ENCODE results near the gene DAND5.

The DAND5 gene

DNA sequence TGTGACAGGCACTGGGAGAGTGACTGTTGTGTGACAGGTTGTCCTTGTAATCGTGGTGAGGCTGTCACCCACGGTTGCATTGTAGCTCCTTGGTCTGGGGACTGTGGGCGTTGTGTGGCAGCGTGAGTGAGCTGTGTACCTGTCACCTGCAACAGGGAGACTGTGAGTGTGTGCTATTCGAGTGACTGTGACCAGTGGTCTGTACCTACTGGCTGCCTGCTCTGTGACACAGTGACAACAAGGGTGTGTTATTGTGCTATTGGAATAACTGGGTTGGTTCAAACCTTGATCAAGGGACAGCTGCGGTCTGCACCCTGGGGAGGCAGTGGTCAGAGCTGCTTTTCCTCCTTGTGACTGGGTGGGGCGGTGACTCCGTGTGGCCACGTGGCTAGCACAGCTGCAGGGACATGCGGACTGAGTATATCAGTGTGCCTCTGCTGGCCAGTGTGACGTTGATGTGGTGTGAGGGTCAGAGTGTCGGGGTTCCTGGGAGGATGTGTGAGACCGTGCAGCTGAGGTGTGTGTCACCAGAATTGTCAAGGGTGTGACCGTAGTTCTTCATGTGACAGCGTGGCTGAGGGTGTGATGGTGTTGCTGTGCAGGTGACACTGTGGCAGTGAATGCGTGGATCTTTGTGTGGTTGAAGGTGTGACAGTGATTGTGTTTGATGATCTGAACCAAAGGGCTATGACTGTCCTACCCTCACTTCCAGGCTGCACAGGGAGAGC lies 15.8 kb downstream of the DAND5 start:
- H3K36me3 ChIP-seq (ENCODE audit: control insufficient read depth in 4 of 4, insufficient read depth in 4 of 4, low read length in 3 of 4): no peaks in the 10 kb centered on the region
- H3K4me3 ChIP-seq (ENCODE audit: control insufficient read depth in 1 of 7, extremely low read depth in 1 of 7, insufficient read depth in 4 of 7, low read depth in 2 of 7, low read length in 6 of 7): no peak overlapping the region
- ChIA-PET CTCF (interaction anchor here (0.6 to 6.2 kb wide), 22 partner anchors 8 to 110 kb away, joined by 3 to 57 read pairs (median 4); no protein-coding TSS in a partner anchor), POLR2A (interaction anchor here (1.1 kb wide), 1 partner anchor 108 kb away, joined by 4 read pairs; no protein-coding TSS in a partner anchor)
- no peak overlapping the region for H3K27ac ChIP-seq (ENCODE audit: insufficient read depth in 1 of 2, low read depth in 1 of 2, low read length in 2 of 2, poor library complexity in 1 of 2, severe bottlenecking in 2 of 2)
- peak in 1 of 3 donors; percentile 33 for DNase-seq
- WGBS (ENCODE audit: insufficient coverage): 90% methylated on average over 12 of the region's 16 CpGs
- peaks cover 0 to 3% (median 0%) of the 10 kb centered on the region in 5 experiments for H3K27me3 ChIP-seq (replicated peaks in 2 of 5; ENCODE audit: control insufficient read depth in 4 of 5, insufficient read depth in 5 of 5, low read length in 4 of 5)
- peaks cover 0 to 8% (median 4%) of the 10 kb centered on the region in 4 experiments for H3K4me1 ChIP-seq (ENCODE audit: control extremely low read depth in 1 of 4, control insufficient read depth in 4 of 4, insufficient read depth in 4 of 4, low read length in 3 of 4)
- H3K9me3 ChIP-seq (ENCODE audit: control extremely low read depth in 1 of 5, control insufficient read depth in 4 of 5, insufficient read depth in 2 of 5, low read depth in 1 of 5, low read length in 4 of 5): no peaks in the 10 kb centered on the region

DNA sequence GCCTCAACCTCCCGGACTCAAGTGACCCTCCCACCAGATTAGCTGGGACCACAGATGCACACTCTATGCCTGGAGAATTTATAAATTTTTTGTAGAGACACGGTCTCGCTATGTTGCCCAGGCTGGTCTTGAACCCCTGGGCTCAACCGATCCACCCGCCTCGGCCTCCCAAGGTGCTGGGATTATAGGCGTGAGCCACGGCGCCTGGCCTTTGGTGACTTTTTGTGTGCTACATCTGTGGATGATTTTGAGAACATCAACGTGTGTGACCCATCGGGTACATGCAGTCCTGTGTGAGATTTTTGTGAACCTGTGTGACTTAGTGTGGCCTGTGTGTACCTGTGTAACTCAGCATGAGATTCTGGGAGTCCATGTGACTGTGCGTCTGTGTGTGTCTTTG lies 17.4 kb downstream of the DAND5 start:
- Histone ChIP-seq H3K36me3 (ENCODE audit: control insufficient read depth in 4 of 4, insufficient read depth in 4 of 4, low read length in 3 of 4) (no peaks in the 10 kb centered on the region), H3K27me3 (replicated peaks in 2 of 5; ENCODE audit: control insufficient read depth in 4 of 5, insufficient read depth in 5 of 5, low read length in 4 of 5) (peaks cover 0 to 3% (median 0%) of the 10 kb centered on the region in 5 experiments), H3K4me3 (ENCODE audit: control insufficient read depth in 1 of 7, extremely low read depth in 1 of 7, insufficient read depth in 4 of 7, low read depth in 2 of 7, low read length in 6 of 7) (no peak overlapping the region), H3K4me1 (ENCODE audit: control extremely low read depth in 1 of 4, control insufficient read depth in 4 of 4, insufficient read depth in 4 of 4, low read length in 3 of 4) (peaks cover 0 to 8% (median 4%) of the 10 kb centered on the region in 4 experiments), H3K27ac (ENCODE audit: insufficient read depth in 1 of 2, low read depth in 1 of 2, low read length in 2 of 2, poor library complexity in 1 of 2, severe bottlenecking in 2 of 2) (no peak overlapping the region), H3K9me3 (ENCODE audit: control extremely low read depth in 1 of 5, control insufficient read depth in 4 of 5, insufficient read depth in 2 of 5, low read depth in 1 of 5, low read length in 4 of 5) (no peaks in the 10 kb centered on the region)
- no peak for DNase-seq
- POLR2A ChIA-PET: no interaction called here
- CTCF ChIA-PET: interaction anchor here (1.4 to 6.2 kb wide), 6 partner anchors 9 to 108 kb away, joined by 6 to 57 read pairs (median 9); no protein-coding TSS in a partner anchor
- 100% methylated on average over 5 of the region's 12 CpGs for WGBS (ENCODE audit: insufficient coverage)

DNA sequence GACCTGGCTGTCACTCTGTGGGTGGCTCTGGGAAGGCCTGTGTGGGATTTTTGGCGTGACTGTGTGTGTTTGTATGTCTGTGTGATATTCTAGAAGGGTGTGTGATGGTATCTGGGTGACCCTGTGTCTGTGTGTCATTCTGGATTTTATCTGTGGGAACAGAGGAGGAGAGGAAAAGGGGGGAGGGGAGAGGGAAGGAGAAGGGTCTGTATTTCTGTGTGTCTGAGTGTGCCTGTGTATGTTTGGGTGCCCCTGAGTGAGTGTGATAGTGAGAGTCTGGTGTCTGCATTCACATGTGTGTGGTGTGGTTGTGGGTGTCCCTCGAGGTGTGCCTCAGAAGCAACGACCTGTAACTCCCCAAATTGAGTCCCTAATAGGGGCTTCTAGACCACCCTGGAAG lies 17.8 kb downstream of the DAND5 start:
- H3K4me1 ChIP-seq (ENCODE audit: control extremely low read depth in 1 of 4, control insufficient read depth in 4 of 4, insufficient read depth in 4 of 4, low read length in 3 of 4): peaks cover 0 to 8% (median 4%) of the 10 kb centered on the region in 4 experiments
- H3K4me3 ChIP-seq (ENCODE audit: control insufficient read depth in 1 of 7, extremely low read depth in 1 of 7, insufficient read depth in 4 of 7, low read depth in 2 of 7, low read length in 6 of 7): no peak overlapping the region
- 76% methylated on average over 3 of the region's 3 CpGs for WGBS (ENCODE audit: insufficient coverage)
- ChIA-PET POLR2A (no interaction called here), CTCF (interaction anchor here (5.0 to 6.2 kb wide), 2 partner anchors 44 to 108 kb away, joined by 39 to 57 read pairs; no protein-coding TSS in a partner anchor)
- DNase-seq: no peak
- H3K9me3 ChIP-seq (ENCODE audit: control extremely low read depth in 1 of 5, control insufficient read depth in 4 of 5, insufficient read depth in 2 of 5, low read depth in 1 of 5, low read length in 4 of 5): no peaks in the 10 kb centered on the region
- peaks cover 0 to 3% (median 0%) of the 10 kb centered on the region in 5 experiments for H3K27me3 ChIP-seq (replicated peaks in 2 of 5; ENCODE audit: control insufficient read depth in 4 of 5, insufficient read depth in 5 of 5, low read length in 4 of 5)
- no peak overlapping the region for H3K27ac ChIP-seq (ENCODE audit: insufficient read depth in 1 of 2, low read depth in 1 of 2, low read length in 2 of 2, poor library complexity in 1 of 2, severe bottlenecking in 2 of 2)
- H3K36me3 ChIP-seq (ENCODE audit: control insufficient read depth in 4 of 4, insufficient read depth in 4 of 4, low read length in 3 of 4): no peaks in the 10 kb centered on the region

DNA sequence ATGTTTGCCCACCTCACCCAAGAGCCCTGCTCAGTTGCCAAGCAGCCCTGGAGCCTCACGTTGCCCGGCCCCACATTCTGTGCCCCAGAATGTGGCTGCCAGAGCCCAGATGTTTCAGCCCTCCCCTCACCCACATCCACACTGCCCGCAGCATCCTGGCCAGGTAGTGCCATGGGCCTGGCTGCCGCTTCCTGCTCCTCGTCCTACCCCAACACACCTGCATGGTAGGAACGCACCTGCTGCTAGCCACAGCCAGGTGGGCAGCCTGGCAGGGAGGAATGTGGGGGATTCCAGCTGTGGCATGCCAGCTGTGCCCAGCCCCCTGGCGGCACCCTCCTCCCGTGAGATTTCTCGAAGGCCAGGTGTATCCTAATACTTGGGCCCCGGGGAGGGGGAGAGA lies 18.4 kb downstream of the DAND5 start:
- Histone ChIP-seq H3K4me1 (ENCODE audit: control extremely low read depth in 1 of 4, control insufficient read depth in 4 of 4, insufficient read depth in 4 of 4, low read length in 3 of 4) (peaks cover 0 to 8% (median 4%) of the 10 kb centered on the region in 4 experiments), H3K27ac (ENCODE audit: insufficient read depth in 1 of 2, low read depth in 1 of 2, low read length in 2 of 2, poor library complexity in 1 of 2, severe bottlenecking in 2 of 2) (no peak overlapping the region), H3K4me3 (ENCODE audit: control insufficient read depth in 1 of 7, extremely low read depth in 1 of 7, insufficient read depth in 4 of 7, low read depth in 2 of 7, low read length in 6 of 7) (no peak overlapping the region), H3K27me3 (replicated peaks in 2 of 5; ENCODE audit: control insufficient read depth in 4 of 5, insufficient read depth in 5 of 5, low read length in 4 of 5) (no peaks in the 10 kb centered on the region), H3K9me3 (ENCODE audit: control extremely low read depth in 1 of 5, control insufficient read depth in 4 of 5, insufficient read depth in 2 of 5, low read depth in 1 of 5, low read length in 4 of 5) (no peaks in the 10 kb centered on the region), H3K36me3 (ENCODE audit: control insufficient read depth in 4 of 4, insufficient read depth in 4 of 4, low read length in 3 of 4) (no peaks in the 10 kb centered on the region)
- 83% methylated on average over 6 of the region's 10 CpGs for WGBS (ENCODE audit: insufficient coverage)
- POLR2A ChIA-PET: no interaction called here
- CTCF ChIA-PET: no interaction called here
- DNase-seq: no peak

DNA sequence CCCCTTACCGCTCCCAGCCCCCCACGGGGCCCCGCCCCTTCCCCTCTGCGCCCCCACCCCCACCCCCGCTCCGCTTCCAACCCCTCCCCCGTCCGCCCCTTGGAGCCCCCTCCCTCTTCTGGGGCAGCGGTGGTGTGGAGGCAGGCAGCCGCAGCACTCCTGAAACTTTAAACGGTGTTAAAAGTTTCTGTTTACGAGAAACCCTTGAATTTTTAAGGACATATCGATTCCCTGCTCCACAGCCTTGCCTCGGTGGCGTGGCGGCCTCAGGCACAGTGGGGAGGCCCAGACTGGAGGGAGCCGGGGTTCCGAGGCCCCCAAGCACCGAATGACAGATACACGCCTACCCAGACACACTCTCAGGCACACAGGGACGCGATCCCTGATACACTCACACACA lies 21.1 kb downstream of the DAND5 start:
- CTCF ChIA-PET: no interaction called here

DNA sequence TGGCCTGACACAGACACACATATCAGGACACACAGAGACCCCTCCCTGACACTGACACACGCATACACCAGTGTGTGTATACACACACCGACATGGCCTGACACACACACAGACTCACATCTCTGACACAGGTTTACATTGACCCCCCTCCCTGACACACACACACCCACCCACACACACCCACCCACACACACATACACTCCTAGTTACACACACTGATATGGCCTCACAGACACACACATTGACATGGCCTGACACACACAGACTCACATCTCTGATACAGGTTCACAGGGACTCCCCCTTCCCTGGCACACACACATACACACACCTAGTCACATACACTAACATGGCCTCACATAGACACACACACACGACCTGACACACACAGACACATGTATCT lies 21.5 kb downstream of the DAND5 start:
- peaks cover 0 to 8% (median 6%) of the 10 kb centered on the region in 4 experiments for H3K4me1 ChIP-seq (ENCODE audit: control extremely low read depth in 1 of 4, control insufficient read depth in 4 of 4, insufficient read depth in 4 of 4, low read length in 3 of 4)
- 75% methylated on average over 1 of the region's 3 CpGs for WGBS (ENCODE audit: insufficient coverage)
- DNase-seq: no peak
- H3K4me3 ChIP-seq (ENCODE audit: control insufficient read depth in 1 of 7, extremely low read depth in 1 of 7, insufficient read depth in 4 of 7, low read depth in 2 of 7, low read length in 6 of 7): no peak overlapping the region
- CTCF ChIA-PET: no interaction called here
- POLR2A ChIA-PET: no interaction called here
- H3K36me3 ChIP-seq (ENCODE audit: control insufficient read depth in 4 of 4, insufficient read depth in 4 of 4, low read length in 3 of 4): no peaks in the 10 kb centered on the region
- no peaks in the 10 kb centered on the region for H3K9me3 ChIP-seq (ENCODE audit: control extremely low read depth in 1 of 5, control insufficient read depth in 4 of 5, insufficient read depth in 2 of 5, low read depth in 1 of 5, low read length in 4 of 5)
- no peak overlapping the region for H3K27ac ChIP-seq (ENCODE audit: insufficient read depth in 1 of 2, low read depth in 1 of 2, low read length in 2 of 2, poor library complexity in 1 of 2, severe bottlenecking in 2 of 2)
- peaks cover 0 to 4% (median 0%) of the 10 kb centered on the region in 5 experiments for H3K27me3 ChIP-seq (replicated peaks in 2 of 5; ENCODE audit: control insufficient read depth in 4 of 5, insufficient read depth in 5 of 5, low read length in 4 of 5)

More for the DNA sequence above, 21.1 kb downstream of the DAND5 start:
- POLR2A ChIA-PET: interaction anchor here (0.6 kb wide), 1 partner anchor 24 kb away, joined by 3 read pairs; no protein-coding TSS in a partner anchor
- Histone ChIP-seq H3K4me1 (ENCODE audit: control extremely low read depth in 1 of 4, control insufficient read depth in 4 of 4, insufficient read depth in 4 of 4, low read length in 3 of 4) (peaks cover 0 to 7% (median 6%) of the 10 kb centered on the region in 4 experiments), H3K4me3 (ENCODE audit: control insufficient read depth in 1 of 7, extremely low read depth in 1 of 7, insufficient read depth in 4 of 7, low read depth in 2 of 7, low read length in 6 of 7) (no peak overlapping the region), H3K27ac (ENCODE audit: insufficient read depth in 1 of 2, low read depth in 1 of 2, low read length in 2 of 2, poor library complexity in 1 of 2, severe bottlenecking in 2 of 2) (no peak overlapping the region), H3K27me3 (replicated peaks in 2 of 5; ENCODE audit: control insufficient read depth in 4 of 5, insufficient read depth in 5 of 5, low read length in 4 of 5) (peaks cover 0 to 4% (median 0%) of the 10 kb centered on the region in 5 experiments), H3K9me3 (ENCODE audit: control extremely low read depth in 1 of 5, control insufficient read depth in 4 of 5, insufficient read depth in 2 of 5, low read depth in 1 of 5, low read length in 4 of 5) (no peaks in the 10 kb centered on the region), H3K36me3 (ENCODE audit: control insufficient read depth in 4 of 4, insufficient read depth in 4 of 4, low read length in 3 of 4) (no peaks in the 10 kb centered on the region)
- no peak for DNase-seq
- WGBS (ENCODE audit: insufficient coverage): 79% methylated on average over 12 of the region's 22 CpGs

DNA sequence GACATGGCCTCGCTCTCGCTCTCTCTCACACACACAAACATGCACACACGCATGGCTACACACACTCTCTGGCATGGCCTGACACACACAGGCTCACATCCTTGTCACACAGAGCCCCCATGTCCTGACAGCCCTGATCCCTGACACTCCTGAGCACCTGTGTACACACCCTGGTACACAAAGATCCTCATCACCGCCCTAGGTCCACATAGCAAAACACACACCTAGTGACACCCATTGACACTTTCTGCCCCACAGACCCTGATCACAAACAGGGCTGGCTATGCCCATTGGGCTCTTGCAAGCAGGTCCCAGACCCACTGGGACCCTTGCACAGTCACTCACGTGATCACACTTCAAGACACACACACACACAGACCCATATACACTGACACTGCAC lies 21.9 kb downstream of the DAND5 start:
- WGBS (ENCODE audit: insufficient coverage): 94% methylated on average over 4 of the region's 5 CpGs
- DNase-seq: no peak
- no peaks in the 10 kb centered on the region for H3K9me3 ChIP-seq (ENCODE audit: control extremely low read depth in 1 of 5, control insufficient read depth in 4 of 5, insufficient read depth in 2 of 5, low read depth in 1 of 5, low read length in 4 of 5)
- peaks cover 0 to 4% (median 0%) of the 10 kb centered on the region in 5 experiments for H3K27me3 ChIP-seq (replicated peaks in 2 of 5; ENCODE audit: control insufficient read depth in 4 of 5, insufficient read depth in 5 of 5, low read length in 4 of 5)
- ChIA-PET CTCF (interaction anchor here (0.5 to 1.5 kb wide), 3 partner anchors 12 to 22 kb away, joined by 3 read pairs; no protein-coding TSS in a partner anchor), POLR2A (no interaction called here)
- peaks cover 0 to 12% (median 10%) of the 10 kb centered on the region in 4 experiments for H3K4me1 ChIP-seq (ENCODE audit: control extremely low read depth in 1 of 4, control insufficient read depth in 4 of 4, insufficient read depth in 4 of 4, low read length in 3 of 4)
- no peaks in the 10 kb centered on the region for H3K36me3 ChIP-seq (ENCODE audit: control insufficient read depth in 4 of 4, insufficient read depth in 4 of 4, low read length in 3 of 4)
- H3K4me3 ChIP-seq (ENCODE audit: control insufficient read depth in 1 of 7, extremely low read depth in 1 of 7, insufficient read depth in 4 of 7, low read depth in 2 of 7, low read length in 6 of 7): no peak overlapping the region
- no peak overlapping the region for H3K27ac ChIP-seq (ENCODE audit: insufficient read depth in 1 of 2, low read depth in 1 of 2, low read length in 2 of 2, poor library complexity in 1 of 2, severe bottlenecking in 2 of 2)
